Chondrocyte (in vitro differentiated cells): Measurements from ENCODE around the gene PLCG1. TPM values are rescaled to one million over a fixed set of nuclear protein-coding genes. Genes with fewer than 3 reads are reported as not detected.
"Not testable (repeated sequence)": the region's sequence is repeated elsewhere in the genome, so short reads cannot be mapped to it uniquely, and the experiment has no call there.

Experiments
- DNase-seq: peaks from one replicate; pipeline ENCODE4 v3.0.0; 2021; ENCODE audit warnings: mixed read lengths, low spot score
- H3K27ac Mint-ChIP-seq: one replicate; pipeline ENCODE4 v1.8.0; 2021; ENCODE audit warnings: mild to moderate bottlenecking, moderate library complexity, mixed read lengths; ENCODE audit not compliant: unreplicated experiment
- H3K27me3 Mint-ChIP-seq: 2 replicates; pipeline ENCODE4 v1.8.0; 2021; ENCODE audit warnings: low read depth, mixed read lengths
- H3K36me3 Mint-ChIP-seq: 2 replicates; pipeline ENCODE4 v1.8.0; 2021; ENCODE audit warnings: low read depth, mixed read lengths
- H3K4me1 Mint-ChIP-seq: 2 replicates; pipeline ENCODE4 v1.8.0; 2021; ENCODE audit warnings: low read depth, mild to moderate bottlenecking, mixed read lengths
- H3K4me3 Mint-ChIP-seq: one replicate; pipeline ENCODE4 v1.8.0; 2021; ENCODE audit warnings: mild to moderate bottlenecking, moderate library complexity, mixed read lengths; ENCODE audit not compliant: unreplicated experiment
- H3K9me3 Mint-ChIP-seq: 2 replicates; pipeline ENCODE4 v1.8.0; 2021; ENCODE audit warnings: low read depth, mixed read lengths
- CTCF ChIP-seq: fragments of 200-600 bp; sonication (generic); IDR thresholded peaks from 2 replicates; pipeline ENCODE4 v1.5.0; 2021; ENCODE audit warnings: antibody characterized with exemption, mild to moderate bottlenecking, moderate library complexity
- total RNA-seq: library from RNA; stranded (reverse); gene quantifications from 3 replicates; pipeline ENCODE4 v1.2.1, GENCODE V29; 2021

PLCG1 gene
- total RNA-seq, 1 donor from 2014 or later = 152 TPM

GRCh38 chr20:41110012-41110411, 27.3 kb upstream of the PLCG1 start:
- Mint-ChIP-seq H3K4me3 (no peak overlapping the region), H3K4me1 (peaks cover 21% of the 10 kb centered on the region), H3K27me3 (no peaks in the 10 kb centered on the region), H3K27ac (no peak overlapping the region), H3K9me3 (no peaks in the 10 kb centered on the region), H3K36me3 (peaks cover 31% of the 10 kb centered on the region)
- TF ChIP-seq CTCF = no peak
- no peak for DNase-seq

GRCh38 chr20:41110930-41111577, 26.3 kb upstream of the PLCG1 start:
- no peak for TF ChIP-seq CTCF
- peaks cover 21% of the 10 kb centered on the region for H3K4me1 Mint-ChIP-seq
- H3K36me3 Mint-ChIP-seq = peaks cover 37% of the 10 kb centered on the region
- H3K4me3 Mint-ChIP-seq = no peak overlapping the region
- peak overlapping the region; percentile 11 for H3K27ac Mint-ChIP-seq
- DNase-seq = no peak
- no peaks in the 10 kb centered on the region for H3K9me3 Mint-ChIP-seq
- H3K27me3 Mint-ChIP-seq = no peaks in the 10 kb centered on the region

- Mint-ChIP-seq H3K27ac (peak overlapping the region; percentile 74), H3K36me3 (peaks cover 41% of the 10 kb centered on the region)
- TF ChIP-seq CTCF = no peak
These were observed 25.8 kb upstream of the PLCG1 start for GRCh38 chr20:41111578-41111951.

GRCh38 chr20:41116282-41116956, 20.9 kb upstream of the PLCG1 start:
- Mint-ChIP-seq H3K9me3 (no peaks in the 10 kb centered on the region), H3K4me3 (no peak overlapping the region), H3K36me3 (peaks cover 55% of the 10 kb centered on the region), H3K27ac (no peak overlapping the region), H3K4me1 (peaks cover 28% of the 10 kb centered on the region), H3K27me3 (no peaks in the 10 kb centered on the region)
- TF ChIP-seq CTCF = no peak
- DNase-seq = no peak

More at GRCh38 chr20:41111578-41111951, 25.8 kb upstream of the PLCG1 start:
- no peak for DNase-seq
- peaks cover 21% of the 10 kb centered on the region for H3K4me1 Mint-ChIP-seq
- no peak overlapping the region for H3K4me3 Mint-ChIP-seq
- no peaks in the 10 kb centered on the region for H3K9me3 Mint-ChIP-seq
- H3K27me3 Mint-ChIP-seq = no peaks in the 10 kb centered on the region

- TF ChIP-seq CTCF = peak; percentile 64
- not testable (repeated sequence) for H3K9me3 Mint-ChIP-seq, H3K27me3 Mint-ChIP-seq, H3K4me3 Mint-ChIP-seq, DNase-seq
- Mint-ChIP-seq H3K36me3 (peaks cover 55% of the 10 kb centered on the region), H3K27ac (peak overlapping the region; percentile 81), H3K4me1 (peaks cover 14% of the 10 kb centered on the region)
These were observed 19.2 kb upstream of the PLCG1 start for GRCh38 chr20:41118159-41118558.
